Measurements from ENCODE around the gene PRSS53.

GRCh38 chr16:31114468-31114867 lies 25.7 kb upstream of the PRSS53 start:
- TF ChIP-seq EP300 (IDR thresholded peaks at IDR 0.05) (no peak), POLR2A (IDR thresholded peaks at IDR 0.05) (no peak)

All from gastroesophageal sphincter (tissue), 2 donors.